HepG2 (cell line): Measurements from ENCODE around the gene MAN2B2. TPM values are rescaled to one million over a fixed set of nuclear protein-coding genes. Genes with fewer than 3 reads are reported as not detected.

Experiments
- ATAC-seq: fragments of 200-7000 bp; cut with Tn5 transposase; 3 replicates; pipeline ENCODE4 v1.9.1; 2020; ENCODE audit warnings: mild to moderate bottlenecking, moderate library complexity
- BruUV-seq: library from RNA; stranded (reverse); fragments of 400-500 nt; replicated peaks from 2 replicates; lab custom pipeline; 2021; lab: Mats Ljungman, UMichigan
- CTCF ChIA-PET: fragments of 300-600 bp; formaldehyde crosslinking; extraction: SDS; loops from one replicate; lab custom pipeline; 2021; ENCODE audit warnings: low total read pairs, inconsistent platforms, low intra/inter-chr PET ratio; lab: Yijun Ruan, JAX
- POLR2A ChIA-PET: fragments of 350-600 bp; sonication (Branson Sonifier 250); formaldehyde crosslinking; loops from one replicate; lab custom pipeline; 2020; ENCODE audit warnings: antibody characterized with exemption, inconsistent platforms; lab: Yijun Ruan, JAX
- DNase-seq: peaks from one replicate; pipeline ENCODE4 v3.0.0-alpha.2; 2015; ENCODE audit warnings: low spot score
- FAIRE-seq: peaks from 3 replicates; lab custom pipeline; 2011; peaks lifted over from hg19 to GRCh38; lab: Jason Lieb, UNC
- H2AFZ ChIP-seq: one replicate; pipeline ENCODE4 v1.6.1; 2011; ENCODE audit warnings: low read length, inconsistent platforms
- H3K27ac ChIP-seq: fragments of 300-600 bp; 3 replicates; pipeline ENCODE4 v1.8.0; 2011; ENCODE audit warnings: mixed run types, mild to moderate bottlenecking, mixed read lengths, low read length, inconsistent platforms; ENCODE audit not compliant: insufficient read depth; ENCODE audit errors: extremely low read length
- H3K27me3 ChIP-seq, 2 experiments: fragments of 200-600 bp in 1 of 2; 2 replicates in 1 of 2; 3 replicates in 1 of 2; pipeline versions ENCODE4 v1.6.0 to v1.8.0; 2011; ENCODE audit warnings: low read length in 2 of 2, mild to moderate bottlenecking in 2 of 2, moderate library complexity in 2 of 2, inconsistent platforms in 1 of 2; ENCODE audit not compliant: insufficient read depth in 2 of 2, control insufficient read depth in 1 of 2
- H3K36me3 ChIP-seq, 2 experiments: fragments of 200-600 bp in 1 of 2; replicated peaks in 1 of 2; 2 replicates in 1 of 2; 3 replicates in 1 of 2; pipeline versions ENCODE4 v1.5.1 to v1.8.0; 2011; ENCODE audit warnings: low read length in 2 of 2, inconsistent platforms in 1 of 2; ENCODE audit not compliant: insufficient read depth in 2 of 2, control insufficient read depth in 1 of 2
- H3K4me1 ChIP-seq: 2 replicates; pipeline ENCODE4 v1.5.1; 2012; ENCODE audit warnings: low read length, inconsistent platforms; ENCODE audit not compliant: insufficient read depth
- H3K4me2 ChIP-seq: 2 replicates; pipeline ENCODE4 v1.6.0; 2011; ENCODE audit warnings: low read depth, low read length, inconsistent platforms
- H3K4me3 ChIP-seq, 3 experiments: fragments of 200-600 bp in 1 of 3; sonication (generic), shearing (Covaris generic) in 1 of 3; replicated peaks in 1 of 3; 2 replicates each; pipeline ENCODE4 v1.5.1; 2011 to 2016; ENCODE audit warnings: low read length in 3 of 3, inconsistent platforms in 2 of 3, low read depth in 2 of 3, mild to moderate bottlenecking in 2 of 3, control low read depth in 1 of 3, mixed read lengths in 1 of 3; ENCODE audit not compliant: insufficient read depth in 1 of 3
- H3K79me2 ChIP-seq: one replicate; pipeline ENCODE4 v1.6.1; 2011; ENCODE audit warnings: low read length, inconsistent platforms; ENCODE audit not compliant: insufficient read depth
- H3K9ac ChIP-seq: 2 replicates; pipeline ENCODE4 v1.6.0; 2011; ENCODE audit warnings: mild to moderate bottlenecking, low read depth, low read length, inconsistent platforms; ENCODE audit not compliant: insufficient read depth
- H3K9me3 ChIP-seq: 2 replicates; pipeline ENCODE4 v1.5.1; 2012; ENCODE audit warnings: mild to moderate bottlenecking, low read length
- H4K20me1 ChIP-seq: 2 replicates; pipeline ENCODE4 v1.6.0; 2011; ENCODE audit warnings: inconsistent platforms, mild to moderate bottlenecking, low read length, moderate library complexity; ENCODE audit not compliant: insufficient read depth
- JUN ChIP-seq: sonication (generic); formaldehyde crosslinking; IDR thresholded peaks from 2 replicates; pipeline ENCODE4 v1.4.0; 2020; ENCODE audit warnings: mild to moderate bottlenecking, missing genetic modification reagents
- NFYB ChIP-seq: sonication (generic); formaldehyde crosslinking; IDR thresholded peaks from 2 replicates; pipeline ENCODE4 v1.4.0; 2020; ENCODE audit warnings: missing genetic modification reagents
- NR0B2 ChIP-seq: sonication (generic); formaldehyde crosslinking; IDR thresholded peaks from 2 replicates; pipeline ENCODE4 v1.4.0; 2020; ENCODE audit warnings: mild to moderate bottlenecking, missing genetic modification reagents
- PRPF4 ChIP-seq: fragments of 200-400 bp; formaldehyde crosslinking; IDR thresholded peaks from 2 replicates; pipeline ENCODE4 v1.6.1; 2016; ENCODE audit warnings: low read length, low read depth; ENCODE audit not compliant: poor library complexity, severe bottlenecking
- TIGD3 ChIP-seq: sonication (generic); formaldehyde crosslinking; IDR thresholded peaks from 2 replicates; pipeline ENCODE4 v1.5.1; 2020; ENCODE audit warnings: mild to moderate bottlenecking, missing genetic modification reagents, borderline replicate concordance
- UBTF ChIP-seq: sonication (generic); formaldehyde crosslinking; IDR thresholded peaks from 2 replicates; pipeline ENCODE4 v1.4.0; 2020; ENCODE audit warnings: mild to moderate bottlenecking, missing genetic modification reagents
- ZNF274 ChIP-seq: sonication (generic); formaldehyde crosslinking; IDR thresholded peaks from 2 replicates; pipeline ENCODE4 v1.5.1; 2020; ENCODE audit warnings: mild to moderate bottlenecking, missing genetic modification reagents
- ZNF646 ChIP-seq: sonication (generic); formaldehyde crosslinking; IDR thresholded peaks from 2 replicates; pipeline ENCODE4 v1.9.0; 2021; ENCODE audit warnings: mild to moderate bottlenecking, missing genetic modification reagents
- ZNF737 ChIP-seq: sonication (generic); formaldehyde crosslinking; IDR thresholded peaks from 2 replicates; pipeline ENCODE4 v1.5.0; 2020; ENCODE audit warnings: missing genetic modification reagents, mild to moderate bottlenecking, borderline replicate concordance
- WGBS: methylation state at CpG from one replicate; pipeline ENCODE4 v1.1.6; 2017; ENCODE audit warnings: low lambda C conversion rate; 5-methylcytosine and 5-hydroxymethylcytosine counted together
- in situ Hi-C: cut with HindIII; loops from 2 replicates; pipeline ENCODE4 v1.10.0; 2017; ENCODE audit warnings: low pct_unique_long_range_greater_than_20kb; ENCODE audit not compliant: extremely low pct_ligation_motif_present
- intact Hi-C: fragments of 100-400 bp; cut with micrococcal nuclease; formaldehyde crosslinking; loops from one replicate; pipeline ENCODE4 v1.10.0; 2022; ENCODE audit not compliant: unreplicated experiment
- polyA plus RNA-seq, 8 experiments: library from polyadenylated mRNA; depleted of rRNA in 3 of 8; stranded (reverse) in 7 of 8; unstranded in 1 of 8; fragments of >200 nt; fragmentation: Illumina TruSeq in 4 of 8; extraction: Trizol in 4 of 8; gene quantifications; 2 replicates each; pipeline versions ENCODE4 v1.2.1 to v1.2.3, GENCODE V29; 2011 to 2016; ENCODE audit warnings: low read depth in 4 of 8, missing spikeins in 1 of 8, mixed read lengths in 1 of 8; ENCODE audit not compliant: insufficient read depth in 1 of 8
- total RNA-seq, 5 experiments: library from RNA; depleted of rRNA; stranded (reverse); fragments of >200 nt; fragmentation: Illumina TruSeq; extraction: Trizol; gene quantifications; 2 replicates each; pipeline ENCODE4 v1.2.3, GENCODE V29; 2016; ENCODE audit warnings: low read depth in 1 of 5

The MAN2B2 gene
- total and polyA plus RNA-seq, 2 of the 13 experiments (the other 11 are each of a cell fraction or from before 2014, with no cell fraction given), result 4.8 to 5.4 TPM

GRCh38 chr4:6625256-6625655 is 50.3 kb downstream of the MAN2B2 start:
- ATAC-seq (no peak), DNase-seq (no peak), FAIRE-seq (no peak)
- ChIA-PET CTCF (no interaction called here), POLR2A (no interaction called here)
- BruUV-seq, result no TSS peak
- Histone ChIP-seq H3K9me3 (no peaks in the 10 kb centered on the region), H3K9ac (no peak overlapping the region), H3K27me3 (no peaks in the 10 kb centered on the region; a peak in 1 of 5 replicates), H2AFZ (no peak overlapping the region), H3K4me3 (no peak overlapping the region), H3K4me1 (peaks cover 27% of the 10 kb centered on the region), H3K27ac (no peak overlapping the region), H3K36me3 (no peaks in the 10 kb centered on the region), H3K79me2 (no peaks in the 10 kb centered on the region), H3K4me2 (no peak overlapping the region), H4K20me1 (no peaks in the 10 kb centered on the region)
- WGBS, result 95% methylated on average over 9 of the region's 9 CpGs
- in situ Hi-C loops (no loop called here), intact Hi-C loops (loop anchor here (10.0 kb wide), 1 partner anchor 60 kb away; no protein-coding TSS in a partner anchor)
- TF ChIP-seq TIGD3 (CRISPR knock-in tag) (no peak), NR0B2 (CRISPR knock-in tag) (no peak), ZNF737 (CRISPR knock-in tag) (no peak), NFYB (CRISPR knock-in tag) (no peak), ZNF274 (CRISPR knock-in tag) (no peak), UBTF (no peak), ZNF646 (CRISPR knock-in tag) (no peak), PRPF4 (no peak), JUN (CRISPR knock-in tag) (no peak)
